HG02798 (cell line): Measurements from ENCODE around the gene CSTB.

Experiments used
- ATAC-seq: cut with Tn5 transposase; IDR thresholded peaks from one replicate; pipeline ENCODE4 v1.9.1; 2021; ENCODE audit warnings: mild to moderate bottlenecking; ENCODE audit not compliant: unreplicated experiment, poor library complexity

CSTB gene

GRCh38 chr21:43734928-43735229 is 41.2 kb downstream of the CSTB start:
- no peak for ATAC-seq

- ATAC-seq: no peak
Measured at GRCh38 chr21:43734131-43734927, 41.8 kb downstream of the CSTB start.

GRCh38 chr21:43733529-43734071 is 42.5 kb downstream of the CSTB start:
- ATAC-seq: no peak

- ATAC-seq: no peak
Measured at GRCh38 chr21:43733060-43733459, 43.0 kb downstream of the CSTB start.

GRCh38 chr21:43731891-43732711 is 44.0 kb downstream of the CSTB start:
- ATAC-seq: no peak

- ATAC-seq: no peak
Measured at GRCh38 chr21:43731476-43731875, 44.6 kb downstream of the CSTB start.

- peak; percentile 71 for ATAC-seq
Measured at GRCh38 chr21:43728467-43729390, 47.4 kb downstream of the CSTB start.

- no peak for ATAC-seq
Measured at GRCh38 chr21:43728154-43728466, 48.0 kb downstream of the CSTB start.

GRCh38 chr21:43727519-43728153 is 48.5 kb downstream of the CSTB start:
- no peak for ATAC-seq

- ATAC-seq: no peak
Measured at GRCh38 chr21:43726686-43727518, 49.2 kb downstream of the CSTB start.
